Measurements from ENCODE around the gene POU6F1. TPM values are rescaled to one million over a fixed set of nuclear protein-coding genes. Genes with fewer than 3 reads are reported as not detected.

The POU6F1 gene
- total and polyA plus RNA-seq, 2 of the 8 experiments (the other 6 are each of a cell fraction or from before 2014, with no cell fraction given) = 5.6 to 8.7 TPM

GRCh38 chr12:51156245-51156765 lies 61.6 kb downstream of the POU6F1 start (continued):
- TF ChIP-seq CHD7 (IDR thresholded peaks at IDR 0.05; ENCODE audit: insufficient replicate concordance, low read length) (no peak), JUN (IDR thresholded peaks at IDR 0.05; ENCODE audit: low read depth, low read length) (no peak), CHD2 (IDR thresholded peaks at IDR 0.05; ENCODE audit: low read length) (no peak), RXRA (IDR thresholded peaks at IDR 0.05; ENCODE audit: insufficient read depth, low read depth, low read length) (no peak), JUND (IDR thresholded peaks at IDR 0.05; ENCODE audit: low read length) (no peak), ASH2L (IDR thresholded peaks at IDR 0.05; ENCODE audit: low read length) (no peak), EGR1 (IDR thresholded peaks at IDR 0.05; ENCODE audit: borderline replicate concordance, low read depth, low read length) (no peak), SP2 (IDR thresholded peaks at IDR 0.05; ENCODE audit: low read length) (no peak), KDM4A (IDR thresholded peaks at IDR 0.05; ENCODE audit: low read depth, low read length, severe bottlenecking) (no peak), TAF7 (optimal IDR thresholded peaks at IDR 0.05; ENCODE audit: borderline replicate concordance, low read depth, low read length) (no peak), SIRT6 (IDR thresholded peaks at IDR 0.05; ENCODE audit: low read length) (no peak)

All from H1 (cell line).